GM12892 (cell line): ENCODE results near the gene SEC24C.
"Not testable (repeated sequence)": the region's sequence is repeated elsewhere in the genome, so short reads cannot be mapped to it uniquely, and the experiment has no call there.

ENCODE experiments used
- DNase-seq: peaks from one replicate; pipeline ENCODE4 v3.0.0; 2011; ENCODE audit not compliant: insufficient read length
- FAIRE-seq: peaks from 2 replicates; lab custom pipeline; 2011; peaks lifted over from hg19 to GRCh38; lab: Jason Lieb, UNC
- POLR2A ChIP-seq: IDR thresholded peaks from 2 replicates; pipeline ENCODE4 v1.6.1; 2011; ENCODE audit warnings: low read depth, low read length, control low read depth
- POLR2AphosphoS5 ChIP-seq: IDR thresholded peaks from 2 replicates; pipeline ENCODE4 v1.6.1; 2011; ENCODE audit warnings: low read depth, low read length, control low read depth
- TAF1 ChIP-seq: IDR thresholded peaks from 2 replicates; pipeline ENCODE4 v1.6.1; 2011; ENCODE audit warnings: low read depth, mild to moderate bottlenecking, control low read depth, low read length, borderline replicate concordance

SEC24C gene

GRCh38 chr10:73716251-73716650 lies 27.9 kb upstream of the SEC24C start:
- DNase-seq (no peak), FAIRE-seq (no peak)
- TF ChIP-seq POLR2A (no peak), TAF1 (no peak), POLR2AphosphoS5 (no peak)

DNA sequence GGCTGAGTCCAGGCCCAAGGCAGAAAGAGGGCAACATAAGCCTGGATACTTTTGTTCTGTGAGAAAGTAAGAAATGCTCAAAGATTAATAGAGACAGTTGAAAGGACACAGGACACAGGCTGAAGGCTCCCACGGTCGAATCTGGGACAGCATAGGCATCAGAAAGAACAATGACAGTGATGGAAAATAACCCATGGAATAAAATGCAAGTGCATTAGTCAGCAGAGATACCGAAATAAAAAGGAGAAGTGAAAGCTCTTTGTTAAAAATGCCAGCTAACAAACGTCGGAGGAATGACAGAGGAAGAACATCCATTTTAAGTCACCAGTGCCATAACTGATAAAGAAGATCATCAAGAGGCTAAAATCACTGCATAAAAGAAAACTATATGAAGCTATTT lies 26.6 kb upstream of the SEC24C start:
- DNase-seq (no peak), FAIRE-seq (peak; percentile 69)
- TF ChIP-seq POLR2A (no peak), POLR2AphosphoS5 (no peak), TAF1 (0 out of 2 replicates have a peak, but pooled peaks have one; percentile 20)

GRCh38 chr10:73720561-73720960 lies 23.6 kb upstream of the SEC24C start:
- FAIRE-seq, DNase-seq: not testable (repeated sequence)

DNA sequence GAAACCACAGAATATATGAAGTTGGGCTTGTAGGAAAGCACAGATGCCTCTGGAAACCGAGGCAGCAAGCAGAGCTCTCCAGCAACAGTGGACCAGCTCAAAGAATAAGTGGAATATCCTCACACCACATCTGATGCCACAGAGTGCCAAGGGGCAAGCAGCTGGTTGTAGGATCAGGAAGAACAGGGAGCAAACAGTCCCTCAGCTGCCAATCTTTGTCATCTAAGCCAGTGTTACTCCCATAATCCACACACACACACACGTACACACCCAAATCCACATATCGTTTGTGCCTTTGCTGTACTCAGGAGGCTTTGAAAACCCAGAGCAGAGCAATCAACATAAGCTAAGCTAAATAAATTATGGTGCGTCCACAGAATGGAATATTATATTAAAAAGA lies 20.7 kb upstream of the SEC24C start:
- TF ChIP-seq POLR2AphosphoS5 (no peak), POLR2A (no peak), TAF1 (no peak)
- DNase-seq, result no peak
- no peak for FAIRE-seq

GRCh38 chr10:73729781-73730152 lies 14.4 kb upstream of the SEC24C start:
- DNase-seq, FAIRE-seq: not testable (repeated sequence)

DNA sequence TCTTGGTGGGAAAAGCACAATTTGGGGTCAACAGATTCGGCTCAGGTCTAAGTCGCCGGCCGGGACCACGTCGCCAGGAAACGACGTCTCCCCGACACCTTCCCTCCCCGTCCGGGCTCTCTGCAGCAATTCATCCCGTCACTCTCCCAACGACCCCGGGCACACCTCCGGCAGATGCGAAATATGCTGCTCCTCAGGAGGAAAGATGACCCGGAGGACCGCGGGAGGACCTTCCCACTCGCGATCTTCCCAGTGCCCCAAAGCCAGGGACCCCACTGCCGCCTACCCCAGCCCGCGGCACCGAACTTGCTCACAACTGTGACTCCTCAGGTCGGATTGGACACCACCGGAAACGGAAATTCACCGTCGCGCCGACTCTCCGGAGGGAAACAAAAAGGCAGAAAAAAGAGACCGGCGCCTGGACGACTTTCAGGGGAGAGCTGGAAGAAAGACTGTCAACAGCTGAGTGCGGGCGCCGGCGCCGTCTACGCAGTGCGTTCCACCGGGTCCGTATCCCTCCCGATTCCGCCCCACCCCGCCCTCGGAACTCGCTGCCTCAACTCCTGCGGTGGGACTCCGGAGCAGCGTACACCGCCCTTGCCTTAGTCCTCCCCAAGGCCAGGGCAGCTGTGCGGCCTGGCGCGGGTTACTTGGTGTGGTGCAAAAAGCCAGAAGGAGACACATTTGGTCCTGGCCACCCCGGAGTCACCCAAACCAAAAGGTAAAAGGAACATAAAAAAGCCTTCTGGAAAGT lies 13.8 kb upstream of the SEC24C start:
- FAIRE-seq (peak; percentile 90), DNase-seq (peak; percentile 58)
- TF ChIP-seq TAF1, result peak; percentile 96
- TF ChIP-seq POLR2AphosphoS5, result peak; percentile 95
- peak; percentile 94 for TF ChIP-seq POLR2A

DNA sequence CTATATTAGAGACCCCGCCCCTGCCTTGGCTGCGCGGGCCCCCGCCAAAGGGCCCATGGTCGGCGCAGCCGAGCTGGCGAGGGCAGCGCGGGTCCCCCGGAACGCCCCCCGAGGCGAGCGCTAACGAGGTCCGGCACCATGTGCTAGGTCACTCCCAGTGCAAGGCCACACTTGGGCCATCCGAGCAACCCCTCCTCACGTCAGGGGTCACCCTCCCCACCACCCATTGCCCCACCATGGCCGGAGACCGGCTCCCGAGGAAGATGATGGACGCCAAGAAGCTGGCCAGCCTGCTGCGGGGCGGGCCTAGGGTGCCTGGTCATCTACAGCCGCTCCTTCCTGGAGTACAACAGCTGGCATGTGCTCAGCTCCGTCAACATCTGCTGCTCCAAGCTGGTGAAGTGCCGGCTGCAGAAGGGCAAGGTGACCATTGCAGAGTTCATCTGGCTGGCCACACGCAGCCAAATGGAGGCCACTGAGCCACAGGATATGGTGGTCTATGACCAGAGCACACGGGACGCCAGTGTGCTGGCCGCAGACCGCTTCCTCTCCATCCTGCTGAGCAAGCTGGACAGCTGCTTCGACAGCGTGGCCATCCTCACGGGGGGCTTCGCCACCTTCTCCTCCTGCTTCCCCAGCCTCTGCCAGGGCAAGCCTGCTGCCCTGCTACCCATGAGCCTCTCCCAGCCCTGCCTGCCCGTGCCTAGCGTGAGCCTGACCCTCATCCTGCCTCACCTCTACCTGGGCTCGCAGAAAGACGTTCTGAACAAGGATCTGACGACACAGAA lies 12.4 kb upstream of the SEC24C start:
- no peak for TF ChIP-seq POLR2AphosphoS5
- no peak for TF ChIP-seq TAF1
- TF ChIP-seq POLR2A, result no peak
- FAIRE-seq (no peak), DNase-seq (no peak)

DNA sequence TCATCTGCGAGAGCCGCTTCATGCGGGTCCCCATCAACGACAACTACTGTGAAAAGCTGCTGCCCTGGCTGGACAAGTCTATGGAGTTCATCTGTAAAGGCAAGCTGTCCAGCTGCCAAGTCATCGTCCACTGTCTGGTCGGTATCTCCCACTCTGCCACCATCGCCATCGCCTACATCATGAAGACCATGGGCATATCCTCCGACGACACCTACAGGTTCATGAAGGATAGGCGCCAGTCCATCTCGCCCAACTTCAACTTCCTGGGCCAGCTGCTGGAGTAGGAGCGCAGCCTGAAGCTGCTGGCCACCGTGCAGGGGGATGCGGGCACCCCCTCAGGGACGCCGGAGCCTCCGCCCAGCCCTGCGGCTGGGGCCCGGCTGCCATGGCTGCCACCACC lies 11.7 kb upstream of the SEC24C start:
- DNase-seq, result no peak

GRCh38 chr10:73732931-73733623 lies 11.1 kb upstream of the SEC24C start:
- no peak for TF ChIP-seq POLR2A
- no peak for TF ChIP-seq TAF1
- TF ChIP-seq POLR2AphosphoS5, result no peak
- FAIRE-seq (no peak), DNase-seq (no peak)

More for the DNA sequence above, 11.7 kb upstream of the SEC24C start:
- TF ChIP-seq POLR2AphosphoS5 (no peak), TAF1 (no peak), POLR2A (no peak)
- no peak for FAIRE-seq

- no peak for TF ChIP-seq POLR2A
- no peak for TF ChIP-seq POLR2AphosphoS5
- no peak for TF ChIP-seq TAF1
- DNase-seq, result no peak
- no peak for FAIRE-seq
Observed at GRCh38 chr10:73734028-73734720, 10.0 kb upstream of the SEC24C start.

- TF ChIP-seq POLR2A (no peak), POLR2AphosphoS5 (no peak), TAF1 (no peak)
- FAIRE-seq (no peak), DNase-seq (no peak)
Observed at GRCh38 chr10:73734796-73735305, 9.3 kb upstream of the SEC24C start.

DNA sequence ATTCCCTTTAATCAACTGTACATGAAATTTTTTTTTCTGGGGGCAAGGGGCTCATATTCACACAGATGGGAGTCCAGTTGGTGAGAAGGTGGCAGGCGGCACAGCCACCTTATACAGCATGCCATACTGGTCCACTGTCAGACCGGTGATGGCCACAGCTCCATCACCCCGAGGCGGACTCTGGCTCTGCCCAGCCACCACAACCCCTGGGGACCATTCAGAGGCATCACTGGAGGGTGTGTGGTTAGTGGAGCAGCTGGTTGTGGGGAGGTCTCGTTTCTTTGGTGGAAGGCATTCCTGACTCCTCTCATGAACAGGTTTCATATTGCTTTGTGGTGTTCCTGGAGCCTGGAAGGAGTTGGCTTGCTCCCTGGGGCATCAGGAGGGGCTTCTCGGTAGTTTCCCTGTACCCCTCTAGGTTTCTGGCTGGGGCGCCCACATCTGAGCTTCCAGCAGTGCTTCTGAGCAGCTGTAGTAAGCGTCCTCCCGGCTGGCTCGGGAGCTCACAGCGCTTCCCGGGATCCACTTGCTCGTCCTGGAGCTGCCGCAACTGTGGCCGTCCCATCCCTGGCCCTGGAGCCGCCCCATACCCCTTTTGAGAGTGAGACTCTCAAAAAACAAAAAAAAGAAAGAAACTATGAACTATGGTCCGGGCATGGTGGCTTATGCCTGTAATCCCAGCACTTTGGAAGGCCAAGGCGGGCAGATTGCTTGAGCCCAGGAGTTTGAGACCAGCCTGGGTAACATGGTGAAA lies 3.5 kb upstream of the SEC24C start:
- not testable (repeated sequence) for DNase-seq, FAIRE-seq
